Measurements from ENCODE around the gene RUBCNL. TPM values are rescaled to one million over a fixed set of nuclear protein-coding genes. Genes with fewer than 3 reads are reported as not detected.
"Not testable (repeated sequence)": the region's sequence is repeated elsewhere in the genome, so short reads cannot be mapped to it uniquely, and the experiment has no call there.

Gene RUBCNL
- total RNA-seq (2014; rRNA removed; shearing (Covaris generic)): not detected in 2 replicates

- no peak for DNase-seq (ENCODE audit: low spot score)
These were observed at the start of gene RUBCNL for GRCh38 chr13:46387064-46387851. Gene RUBCNL (minus strand): TSS chr13:46387252. CDS start chr13:46372475, 14,777 bp downstream.

- DNase-seq (ENCODE audit: low spot score): not testable (repeated sequence)
These were observed 42.5 kb upstream of the RUBCNL start for GRCh38 chr13:46429558-46429957.

DNA sequence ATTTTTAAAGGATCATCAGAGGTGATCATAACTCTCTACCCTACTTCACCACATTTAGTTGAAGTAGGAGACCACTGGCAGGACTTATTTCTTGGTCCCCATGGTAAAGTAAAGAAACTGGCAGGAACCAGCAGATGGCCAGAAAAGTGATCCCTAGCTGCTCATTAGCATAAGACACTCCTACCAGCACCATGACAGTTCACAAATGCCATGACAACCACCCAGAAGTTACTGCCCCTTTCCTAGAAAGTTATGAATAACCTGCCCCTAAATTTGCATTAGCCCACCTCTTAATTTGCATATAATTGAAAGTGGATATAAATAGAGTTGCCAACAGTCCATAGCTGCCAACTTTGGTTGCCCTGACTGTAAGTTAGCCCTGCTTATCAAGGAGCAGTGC lies 18.4 kb upstream of the RUBCNL start:
- no peak for DNase-seq (ENCODE audit: low spot score)

DNA sequence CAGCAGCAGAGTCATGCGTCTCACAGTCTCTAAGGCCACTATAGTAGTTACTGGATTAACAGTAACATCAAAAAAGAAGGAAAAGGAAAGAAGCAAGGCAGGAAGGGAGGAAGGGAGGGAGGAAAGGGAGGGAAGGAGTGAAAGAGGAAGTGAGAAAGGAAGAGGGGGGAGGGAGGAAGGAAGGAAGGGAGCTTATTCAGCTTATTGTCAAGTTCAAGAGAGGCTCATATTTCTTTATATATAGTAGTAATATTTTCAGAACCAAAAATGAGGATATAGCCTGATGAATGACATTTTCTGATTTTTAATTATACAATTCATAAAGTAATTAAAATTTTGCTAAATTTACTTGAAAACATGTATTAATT lies 17.7 kb upstream of the RUBCNL start:
- DNase-seq (ENCODE audit: low spot score): no peak

DNA sequence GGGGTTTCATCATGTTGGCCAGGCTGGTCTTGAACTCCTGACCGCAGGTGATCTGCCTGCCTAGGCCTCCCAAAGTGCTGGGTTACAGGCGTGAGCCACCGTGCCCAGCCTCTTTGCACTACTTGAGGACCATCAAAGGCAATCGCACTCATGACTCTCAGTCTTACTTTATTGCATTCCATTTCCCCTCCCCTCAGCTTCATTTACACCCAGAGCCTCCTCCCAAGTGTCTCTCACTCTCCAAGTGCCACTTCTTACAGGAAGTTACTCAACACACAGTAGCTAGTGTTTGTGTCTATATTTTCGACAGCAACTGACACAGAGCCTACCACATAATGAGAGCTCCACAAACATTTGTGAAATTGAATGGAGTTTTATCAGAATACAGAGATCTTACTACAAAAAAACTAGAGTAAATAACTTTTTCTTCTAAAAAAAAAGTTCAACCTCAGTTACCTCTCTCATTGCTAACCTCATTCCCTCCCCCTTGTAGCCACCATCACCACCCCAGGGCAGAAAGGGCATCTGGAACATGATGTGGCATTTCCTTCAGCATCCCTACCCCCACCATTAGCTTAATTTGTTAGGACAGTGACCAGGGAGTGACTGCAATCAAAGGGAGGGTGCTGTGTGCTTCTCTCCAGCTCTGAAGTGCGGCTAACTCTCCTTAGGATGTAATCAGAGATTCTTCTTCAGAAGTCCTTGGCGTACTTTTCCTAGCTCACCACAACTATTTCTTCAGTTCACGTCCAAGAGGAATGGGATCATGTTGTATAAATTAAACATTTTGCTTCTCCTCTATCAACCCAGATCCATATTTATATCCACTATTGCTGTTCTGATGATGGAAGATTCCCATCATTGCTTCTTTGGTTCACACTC lies 17.0 kb upstream of the RUBCNL start:
- no peak for DNase-seq (ENCODE audit: low spot score)

- no peak for DNase-seq (ENCODE audit: low spot score)
These were observed 15.1 kb upstream of the RUBCNL start for GRCh38 chr13:46402178-46402577.

- no peak for DNase-seq (ENCODE audit: low spot score)
These were observed 14.4 kb upstream of the RUBCNL start for GRCh38 chr13:46401432-46401831.

GRCh38 chr13:46396341-46396740 lies 9.3 kb upstream of the RUBCNL start:
- no peak for DNase-seq (ENCODE audit: low spot score)

GRCh38 chr13:46392967-46393366 lies 5.9 kb upstream of the RUBCNL start:
- no peak for DNase-seq (ENCODE audit: low spot score)

DNA sequence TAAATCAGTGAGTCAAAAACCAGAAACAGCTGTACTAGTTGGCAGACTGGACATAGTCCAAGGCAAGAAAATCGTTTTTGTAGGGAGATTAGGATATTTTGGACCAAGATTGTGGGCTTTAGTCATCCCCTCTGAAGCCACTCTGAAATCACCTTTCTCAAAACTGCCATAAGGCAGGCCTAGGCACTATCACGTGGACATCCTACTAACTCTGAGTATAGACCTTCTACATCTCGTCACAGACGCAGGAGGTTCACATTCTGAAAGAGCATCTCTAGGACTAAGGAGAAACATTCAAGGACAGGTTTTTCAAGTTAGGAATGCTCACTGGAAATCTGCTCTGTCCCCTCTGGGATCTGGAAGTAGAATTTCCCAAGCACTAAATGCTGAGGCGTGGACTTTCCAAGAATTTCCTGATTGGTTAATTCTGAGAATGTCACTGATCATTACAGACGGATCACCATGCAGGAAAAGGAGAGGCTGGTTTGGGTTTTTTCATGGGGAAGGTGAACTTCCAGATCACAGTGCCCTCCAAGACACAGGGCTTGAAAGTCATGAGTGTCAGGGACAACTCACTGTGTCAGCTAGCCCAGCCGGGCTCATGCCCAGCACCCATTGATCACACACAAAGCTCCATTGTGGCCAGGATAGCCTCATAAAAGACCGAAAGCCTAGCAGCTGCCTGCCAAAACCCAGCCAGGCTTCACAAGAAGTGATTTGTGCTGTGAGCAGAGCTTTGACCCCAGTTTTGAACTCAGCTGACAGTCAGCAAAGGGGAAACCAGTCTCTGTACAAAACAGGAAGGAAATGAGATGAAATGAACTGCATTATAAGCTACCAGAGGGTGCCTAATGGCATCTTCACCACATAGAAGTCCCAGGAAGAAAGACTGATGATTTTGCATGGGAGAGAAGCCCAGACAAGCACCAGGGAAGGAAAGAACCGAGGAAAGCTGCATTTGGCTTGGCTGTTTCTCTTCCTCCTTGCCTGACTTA lies 2.7 kb upstream of the RUBCNL start:
- no peak for DNase-seq (ENCODE audit: low spot score)

DNA sequence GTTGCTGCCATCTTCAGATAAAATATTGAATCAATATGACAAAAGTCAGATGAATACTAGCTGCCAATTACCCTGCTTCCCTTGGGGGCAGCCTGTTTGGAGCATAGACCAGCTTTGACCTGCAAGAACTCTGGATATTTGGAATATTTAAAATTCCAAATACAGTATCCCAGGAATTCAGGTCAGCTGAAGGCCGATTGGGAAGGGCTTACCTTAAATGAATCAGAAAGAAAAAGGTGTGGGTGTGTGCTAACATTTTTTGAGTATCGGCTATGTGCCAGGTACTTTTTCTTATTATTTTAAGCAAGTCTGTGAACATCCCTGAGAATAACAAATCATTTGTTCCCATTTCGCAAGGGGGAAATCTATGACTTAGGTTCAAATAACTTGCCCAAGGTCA lies 1.8 kb upstream of the RUBCNL start:
- no peak for DNase-seq (ENCODE audit: low spot score)

DNA sequence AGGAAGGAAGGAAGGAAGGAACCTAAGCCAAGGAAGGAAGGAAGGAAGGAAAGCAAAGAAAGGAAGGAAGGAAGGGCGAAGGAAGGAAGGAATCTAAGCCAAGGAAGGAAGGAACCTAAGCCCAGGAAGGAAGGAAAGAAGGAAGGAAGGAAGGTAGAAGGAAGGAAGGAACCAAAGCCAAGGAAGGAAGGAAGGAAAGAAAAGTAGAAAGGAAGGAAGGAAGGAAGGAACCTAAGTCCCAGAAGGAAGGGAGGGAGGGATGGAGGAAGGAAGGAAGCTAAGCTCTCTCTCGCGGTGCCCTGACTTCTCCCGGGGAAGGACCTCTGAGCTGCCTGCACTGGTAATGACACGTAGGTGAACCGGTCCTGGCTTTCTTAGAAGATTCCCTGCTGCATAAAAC lies 1.3 kb upstream of the RUBCNL start:
- no peak for DNase-seq (ENCODE audit: low spot score)

DNA sequence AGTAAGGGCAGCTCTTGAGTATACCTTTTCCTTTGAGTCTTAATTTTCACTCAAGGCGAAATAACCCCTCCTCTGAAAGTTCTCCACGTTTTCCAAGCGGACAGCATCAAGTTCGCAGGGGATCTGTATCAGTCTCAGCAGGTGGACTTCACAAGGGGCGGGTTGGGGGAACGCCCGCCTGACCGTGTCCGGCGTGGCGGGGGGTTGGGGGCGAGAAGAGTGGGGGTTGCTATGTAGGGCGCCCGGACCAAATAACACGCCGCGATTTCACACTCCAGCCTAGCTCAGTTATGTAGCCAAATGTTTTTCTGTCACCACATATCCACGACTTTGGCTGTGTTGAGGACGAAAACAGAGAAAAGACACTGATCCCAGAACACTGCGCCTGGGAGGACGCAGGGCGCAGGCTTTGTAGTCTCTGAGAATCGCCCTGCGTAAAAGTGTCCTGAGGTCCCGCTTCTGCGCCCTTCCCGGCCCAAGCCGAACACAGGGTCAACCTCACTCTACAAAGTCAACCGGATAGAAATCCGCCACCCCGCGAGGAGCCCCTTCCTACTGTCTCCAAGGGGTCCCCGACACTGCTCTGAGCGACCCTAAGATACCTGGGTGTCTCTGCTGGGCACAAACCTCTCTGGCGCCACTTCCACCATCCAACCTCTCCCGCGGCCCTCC lies 524 bp downstream of the RUBCNL start:
- no peak for DNase-seq (ENCODE audit: low spot score)

- DNase-seq (ENCODE audit: low spot score): no peak
These were observed 1.1 kb downstream of the RUBCNL start for GRCh38 chr13:46385946-46386345.

GRCh38 chr13:46383383-46383782 lies 3.7 kb downstream of the RUBCNL start:
- DNase-seq (ENCODE audit: low spot score): no peak

- no peak for DNase-seq (ENCODE audit: low spot score)
These were observed 4.8 kb downstream of the RUBCNL start for GRCh38 chr13:46382224-46382623.

GRCh38 chr13:46380242-46380641 lies 6.8 kb downstream of the RUBCNL start:
- DNase-seq (ENCODE audit: low spot score): no peak

GRCh38 chr13:46379611-46380010 lies 7.4 kb downstream of the RUBCNL start:
- DNase-seq (ENCODE audit: low spot score): no peak

GRCh38 chr13:46378411-46378810 lies 8.6 kb downstream of the RUBCNL start:
- DNase-seq (ENCODE audit: low spot score): no peak

GRCh38 chr13:46377554-46377953 lies 9.5 kb downstream of the RUBCNL start:
- no peak for DNase-seq (ENCODE audit: low spot score)

- no peak for DNase-seq (ENCODE audit: low spot score)
These were observed 12.3 kb downstream of the RUBCNL start for GRCh38 chr13:46374710-46375109.

All from HT-29 (cell line).